Neural progenitor cell (in vitro differentiated cells): Measurements from ENCODE around the gene MAML3.

Experiments
- EZH2 ChIP-seq: fragments of 200-600 bp; sonication (generic); IDR thresholded peaks from 2 replicates; pipeline ENCODE4 v1.6.1; 2017; ENCODE audit warnings: antibody characterized with exemption, mild to moderate bottlenecking, moderate library complexity
- EZH2phosphoT487 ChIP-seq: fragments of 200-600 bp; sonication (generic); IDR thresholded peaks from 2 replicates; pipeline ENCODE4 v1.6.1; 2017; ENCODE audit warnings: antibody characterized with exemption
- TF ChIP-seq, protein P1 (sequence below): fragments of 200-600 bp; sonication (generic); IDR thresholded peaks from 2 replicates; pipeline ENCODE4 v1.5.1; 2017; ENCODE audit warnings: antibody characterized with exemption, mild to moderate bottlenecking

- TF ChIP-seq, protein P1, sequence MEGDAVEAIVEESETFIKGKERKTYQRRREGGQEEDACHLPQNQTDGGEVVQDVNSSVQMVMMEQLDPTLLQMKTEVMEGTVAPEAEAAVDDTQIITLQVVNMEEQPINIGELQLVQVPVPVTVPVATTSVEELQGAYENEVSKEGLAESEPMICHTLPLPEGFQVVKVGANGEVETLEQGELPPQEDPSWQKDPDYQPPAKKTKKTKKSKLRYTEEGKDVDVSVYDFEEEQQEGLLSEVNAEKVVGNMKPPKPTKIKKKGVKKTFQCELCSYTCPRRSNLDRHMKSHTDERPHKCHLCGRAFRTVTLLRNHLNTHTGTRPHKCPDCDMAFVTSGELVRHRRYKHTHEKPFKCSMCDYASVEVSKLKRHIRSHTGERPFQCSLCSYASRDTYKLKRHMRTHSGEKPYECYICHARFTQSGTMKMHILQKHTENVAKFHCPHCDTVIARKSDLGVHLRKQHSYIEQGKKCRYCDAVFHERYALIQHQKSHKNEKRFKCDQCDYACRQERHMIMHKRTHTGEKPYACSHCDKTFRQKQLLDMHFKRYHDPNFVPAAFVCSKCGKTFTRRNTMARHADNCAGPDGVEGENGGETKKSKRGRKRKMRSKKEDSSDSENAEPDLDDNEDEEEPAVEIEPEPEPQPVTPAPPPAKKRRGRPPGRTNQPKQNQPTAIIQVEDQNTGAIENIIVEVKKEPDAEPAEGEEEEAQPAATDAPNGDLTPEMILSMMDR: no peak
- no peak for TF ChIP-seq EZH2phosphoT487
- no peak for TF ChIP-seq EZH2
Observed at GRCh38 chr4:139736274-139736660, 417.7 kb downstream of the MAML3 start.
